PC-9 (cell line): Measurements from ENCODE around the gene SCAMP3. TPM values are rescaled to one million over a fixed set of nuclear protein-coding genes. Genes with fewer than 3 reads are reported as not detected.
"Not testable (repeated sequence)": the region's sequence is repeated elsewhere in the genome, so short reads cannot be mapped to it uniquely, and the experiment has no call there.

Experiments
- BruUV-seq: library from RNA; stranded (reverse); fragments of 400-500 nt; replicated peaks from 2 replicates; lab custom pipeline; 2021; lab: Mats Ljungman, UMichigan
- CTCF ChIA-PET: fragments of 300-600 bp; sonication (Branson Sonifier 250); formaldehyde crosslinking; loops from one replicate; lab custom pipeline; 2022; ENCODE audit warnings: antibody characterized with exemption; lab: Charles Lee
- POLR2A ChIA-PET: fragments of 300-600 bp; sonication (Branson Sonifier 250); formaldehyde crosslinking; loops from one replicate; lab custom pipeline; 2022; ENCODE audit warnings: antibody characterized with exemption; ENCODE audit not compliant: unreplicated experiment; lab: Charles Lee
- DNase-seq, 2 experiments: peaks; one replicate each; pipeline versions ENCODE4 v3.0.0 to v3.0.0-alpha.2; 2015 to 2022; ENCODE audit warnings: mixed read lengths in 1 of 2
- H2AFZ ChIP-seq: fragments of 200-600 bp; sonication (generic); 2 replicates; pipeline ENCODE4 v1.8.1; 2017; ENCODE audit warnings: antibody characterized with exemption
- H3F3A ChIP-seq: fragments of 200-600 bp; sonication (generic); 2 replicates; pipeline ENCODE4 v1.8.1; 2017; ENCODE audit warnings: antibody characterized with exemption, mild to moderate bottlenecking, low read depth; ENCODE audit not compliant: insufficient read depth
- H3K27ac ChIP-seq: fragments of 200-600 bp; sonication (generic); 2 replicates; pipeline ENCODE4 v1.6.1; 2016; ENCODE audit warnings: mixed run types
- H3K27me3 ChIP-seq: fragments of 200-600 bp; sonication (generic); 2 replicates; pipeline ENCODE4 v1.6.1; 2016; ENCODE audit warnings: low read depth, mixed run types; ENCODE audit not compliant: insufficient read depth
- H3K36me3 ChIP-seq: fragments of 200-600 bp; sonication (generic); 2 replicates; pipeline ENCODE4 v1.6.1; 2016; ENCODE audit warnings: low read depth, mixed run types
- H3K4me1 ChIP-seq: fragments of 200-600 bp; sonication (generic); replicated peaks from 2 replicates; pipeline ENCODE4 v1.6.1; 2016; ENCODE audit warnings: mixed run types; ENCODE audit not compliant: insufficient read depth
- H3K4me2 ChIP-seq: fragments of 200-600 bp; sonication (generic); 2 replicates; pipeline ENCODE4 v1.6.1; 2017; ENCODE audit warnings: mixed run types
- H3K4me3 ChIP-seq: fragments of 200-600 bp; sonication (generic); 2 replicates; pipeline ENCODE4 v1.6.1; 2016; ENCODE audit warnings: mixed run types
- H3K79me2 ChIP-seq: fragments of 200-600 bp; sonication (generic); 2 replicates; pipeline ENCODE4 v1.6.1; 2017; ENCODE audit warnings: low read depth, mixed run types
- H3K9me2 ChIP-seq: fragments of 200-600 bp; sonication (generic); 2 replicates; pipeline ENCODE4 v1.8.1; 2017; ENCODE audit warnings: mild to moderate bottlenecking; ENCODE audit not compliant: insufficient read depth
- H3K9me3 ChIP-seq: fragments of 200-600 bp; sonication (generic); 2 replicates; pipeline ENCODE4 v1.8.1; 2016; ENCODE audit warnings: low read depth; ENCODE audit not compliant: insufficient read depth
- H4K20me1 ChIP-seq: fragments of 200-600 bp; sonication (generic); 2 replicates; pipeline ENCODE4 v1.8.1; 2017; ENCODE audit not compliant: insufficient read depth
- CTCF ChIP-seq: fragments of 200-600 bp; sonication (generic); conservative IDR thresholded peaks from 2 replicates; pipeline ENCODE4 v1.6.1; 2017; ENCODE audit warnings: mixed run types, antibody characterized with exemption, mild to moderate bottlenecking, moderate library complexity
- EZH2 ChIP-seq: fragments of 200-600 bp; sonication (generic); IDR thresholded peaks from 2 replicates; pipeline ENCODE4 v1.8.0; 2017; ENCODE audit warnings: antibody characterized with exemption, low read depth
- intact Hi-C: fragments of 100-400 bp; cut with micrococcal nuclease; formaldehyde crosslinking; loops from one replicate; pipeline ENCODE4 v1.10.0; 2022; ENCODE audit not compliant: unreplicated experiment
- total RNA-seq: library from RNA; stranded (reverse); gene quantifications from 2 replicates; pipeline ENCODE4 v1.2.3, GENCODE V29; 2021

Gene SCAMP3
- total RNA-seq, 1 experiment from 2014 or later = 64.1 TPM

- ChIA-PET POLR2A (interaction anchor here (0.5 to 0.6 kb wide), 2 partner anchors 64 to 76 kb away, joined by 4 read pairs; no protein-coding TSS in a partner anchor), CTCF (interaction anchor here (0.8 kb wide), 1 partner anchor 16 kb away, joined by 3 read pairs; no protein-coding TSS in a partner anchor)
- Histone ChIP-seq H3K4me2 (peak overlapping the region; percentile 86), H2AFZ (peak overlapping the region; percentile 81), H3K9me3 (no peaks in the 10 kb centered on the region), H3K4me1 (peaks cover 26% of the 10 kb centered on the region), H4K20me1 (no peaks in the 10 kb centered on the region), H3K27ac (peak overlapping the region; percentile 29; the same call in 1 of the 2 replicates), H3K27me3 (no peaks in the 10 kb centered on the region), H3F3A (peaks cover 41% of the 10 kb centered on the region), H3K9me2 (no peaks in the 10 kb centered on the region), H3K79me2 (0 out of 2 replicates have a peak, but pooled peaks cover 6% of the 10 kb centered on the region), H3K36me3 (no peaks in the 10 kb centered on the region), H3K4me3 (peak overlapping the region; percentile 61; the same call in 1 of the 2 replicates)
- intact Hi-C loops = no loop called here
- BruUV-seq = no TSS peak
- DNase-seq = peak; percentile 51 to 76
- TF ChIP-seq EZH2 (no peak), CTCF (no peak)
Observed at GRCh38 chr1:155241069-155241679, 21.0 kb downstream of the SCAMP3 start.

GRCh38 chr1:155236451-155236850 lies 25.7 kb downstream of the SCAMP3 start:
- TF ChIP-seq CTCF (no peak), EZH2 (no peak)
- DNase-seq = peak in 1 of 2 experiments; percentile 62
- no peaks in the 10 kb centered on the region for H4K20me1 ChIP-seq
- ChIA-PET POLR2A (no interaction called here), CTCF (interaction anchor here (0.8 kb wide), 1 partner anchor 12 kb away, joined by 4 read pairs; no protein-coding TSS in a partner anchor)
- intact Hi-C loops = no loop called here
- H3K9me2 ChIP-seq = no peaks in the 10 kb centered on the region
- no peaks in the 10 kb centered on the region for H3K9me3 ChIP-seq
- H3K79me2 ChIP-seq = no peaks in the 10 kb centered on the region
- BruUV-seq = no TSS peak
- no peak overlapping the region for H2AFZ ChIP-seq
- H3K36me3 ChIP-seq = no peaks in the 10 kb centered on the region
- H3K4me2 ChIP-seq = 0 out of 2 replicates have a peak overlapping the region, but pooled peaks have one; percentile 26
- peaks cover 3% of the 10 kb centered on the region for H3K4me1 ChIP-seq
- no peak overlapping the region for H3K4me3 ChIP-seq
- H3F3A ChIP-seq = peaks cover 11% of the 10 kb centered on the region; the same call in 1 of the 2 replicates
- no peaks in the 10 kb centered on the region for H3K27me3 ChIP-seq
- H3K27ac ChIP-seq = no peak overlapping the region

GRCh38 chr1:155235375-155235774 lies 26.8 kb downstream of the SCAMP3 start:
- H3F3A ChIP-seq, H3K4me2 ChIP-seq, H3K36me3 ChIP-seq, CTCF ChIA-PET, H3K4me1 ChIP-seq, H2AFZ ChIP-seq, H3K9me2 ChIP-seq, POLR2A ChIA-PET, H3K9me3 ChIP-seq, H3K27me3 ChIP-seq, H4K20me1 ChIP-seq, H3K4me3 ChIP-seq, BruUV-seq, H3K27ac ChIP-seq, DNase-seq, H3K79me2 ChIP-seq, intact Hi-C loops: not testable (repeated sequence)

GRCh38 chr1:155233502-155233901 lies 28.7 kb downstream of the SCAMP3 start:
- H2AFZ ChIP-seq, H3F3A ChIP-seq, DNase-seq, CTCF ChIA-PET, POLR2A ChIA-PET, H3K4me3 ChIP-seq, H3K9me3 ChIP-seq, H3K36me3 ChIP-seq, BruUV-seq, intact Hi-C loops, H4K20me1 ChIP-seq, H3K4me1 ChIP-seq, H3K27me3 ChIP-seq, H3K9me2 ChIP-seq, H3K4me2 ChIP-seq, H3K79me2 ChIP-seq, H3K27ac ChIP-seq: not testable (repeated sequence)

GRCh38 chr1:155232001-155232978 lies 29.9 kb downstream of the SCAMP3 start:
- BruUV-seq, H3K4me2 ChIP-seq, POLR2A ChIA-PET, H3K4me3 ChIP-seq, H3K27me3 ChIP-seq, DNase-seq, intact Hi-C loops, H4K20me1 ChIP-seq, H3K9me2 ChIP-seq, H3K9me3 ChIP-seq, H2AFZ ChIP-seq, H3F3A ChIP-seq, H3K4me1 ChIP-seq, CTCF ChIA-PET, H3K79me2 ChIP-seq, H3K27ac ChIP-seq, H3K36me3 ChIP-seq: not testable (repeated sequence)
